OCI-LY7 (cell line): ENCODE results near the gene ZNHIT3.

Source experiments
- CTCF ChIP-seq: fragments of 200-600 bp; sonication (generic); conservative IDR thresholded peaks from 2 replicates; pipeline ENCODE4 v1.5.1; 2014; ENCODE audit warnings: mild to moderate bottlenecking, antibody characterized with exemption, low read length, moderate library complexity, mixed read lengths
- EZH2phosphoT487 ChIP-seq: fragments of 200-600 bp; sonication (generic); IDR thresholded peaks from 2 replicates; pipeline ENCODE4 v1.6.1; 2018; ENCODE audit warnings: low read depth, borderline replicate concordance, mild to moderate bottlenecking, mixed run types, antibody characterized with exemption, low read length, moderate library complexity, mixed read lengths

DNA sequence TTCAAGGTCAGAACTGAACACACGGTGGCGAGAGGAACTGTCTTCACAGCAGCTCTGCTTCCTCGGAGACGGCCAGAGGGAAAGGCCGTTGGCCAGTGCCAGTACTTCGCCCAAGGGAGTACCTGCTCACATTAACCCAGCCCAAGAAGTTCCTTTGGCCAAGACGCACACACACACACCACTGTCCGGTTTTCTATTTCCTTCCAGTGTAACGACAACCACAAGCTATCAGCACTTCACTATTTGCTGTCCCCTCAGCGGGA, 57.5 kb downstream of the ZNHIT3 start:
- TF ChIP-seq CTCF (0 out of 2 replicates have a peak, but pooled peaks have one; percentile 0), EZH2phosphoT487 (no peak)
